Natural killer cell (primary cell): ENCODE measurements around the gene NAT9. TPM values are rescaled to one million over a fixed set of nuclear protein-coding genes. Genes with fewer than 3 reads are reported as not detected.

ENCODE experiments used
- ATAC-seq, 3 donors: fragments of 150-1000 bp in 2 of 3; fragments of 200-7000 bp in 1 of 3; cut with Tn5 transposase; 1 replicate in 1 of 3; 2 replicates in 2 of 3; pipeline ENCODE4 v1.10.0; 2021; ENCODE audit warnings: mild to moderate bottlenecking in 2 of 3, moderate library complexity in 2 of 3
- DNase-seq, 2 donors: peaks; one replicate each; pipeline versions ENCODE4 v3.0.0 to v3.0.0-alpha.2; 2013 to 2021; ENCODE audit warnings: mixed read lengths in 1 of 2
- H3K27ac ChIP-seq: one replicate; pipeline ENCODE4 v1.5.1; 2013; ENCODE audit warnings: mild to moderate bottlenecking, low read length
- H3K27me3 ChIP-seq: one replicate; pipeline ENCODE4 v1.6.1; 2013; ENCODE audit warnings: low read length; ENCODE audit not compliant: control insufficient read depth, insufficient read depth
- H3K36me3 ChIP-seq: one replicate; pipeline ENCODE4 v1.6.1; 2013; ENCODE audit warnings: low read length; ENCODE audit not compliant: control insufficient read depth, insufficient read depth
- H3K4me1 ChIP-seq: one replicate; pipeline ENCODE4 v1.6.1; 2013; ENCODE audit warnings: low read length; ENCODE audit not compliant: control insufficient read depth, insufficient read depth
- H3K4me3 ChIP-seq: one replicate; pipeline ENCODE4 v1.5.1; 2013; ENCODE audit warnings: low read length
- H3K9me3 ChIP-seq: one replicate; pipeline ENCODE4 v1.6.1; 2013; ENCODE audit warnings: low read length; ENCODE audit not compliant: control insufficient read depth, insufficient read depth
- H3K27ac Mint-ChIP-seq, 2 donors: one replicate each; pipeline ENCODE4 v1.8.0; 2022; ENCODE audit warnings: mild to moderate bottlenecking in 2 of 2, mixed read lengths in 2 of 2, moderate library complexity in 1 of 2
- H3K27me3 Mint-ChIP-seq, 2 donors: one replicate each; pipeline ENCODE4 v1.8.0; 2022; ENCODE audit warnings: low read depth in 2 of 2, mixed read lengths in 2 of 2
- H3K36me3 Mint-ChIP-seq: one replicate; pipeline ENCODE4 v1.8.0; 2022; ENCODE audit warnings: mixed read lengths
- H3K4me1 Mint-ChIP-seq, 2 donors: one replicate each; pipeline ENCODE4 v1.8.0; 2022; ENCODE audit warnings: mixed read lengths in 2 of 2
- H3K4me3 Mint-ChIP-seq: one replicate; pipeline ENCODE4 v1.8.0; 2022; ENCODE audit warnings: mild to moderate bottlenecking, moderate library complexity, mixed read lengths
- H3K9me3 Mint-ChIP-seq, 2 donors: one replicate each; pipeline ENCODE4 v1.8.0; 2022; ENCODE audit warnings: mixed read lengths in 2 of 2
- CTCF ChIP-seq: fragments of 200-600 bp; IDR thresholded peaks from one replicate; pipeline ENCODE4 v1.8.0; 2022; ENCODE audit warnings: antibody characterized with exemption
- WGBS: methylation state at CpG from one replicate; pipeline ENCODE4 v1.1.7; 2013; ENCODE audit warnings: missing lambda C conversion rate; ENCODE audit not compliant: insufficient coverage; 5-methylcytosine and 5-hydroxymethylcytosine counted together
- intact Hi-C: fragments of 100-400 bp; cut with micrococcal nuclease; formaldehyde crosslinking; loops from one replicate; pipeline ENCODE4 v1.14.2; 2022
- total RNA-seq, 4 donors: library from RNA; stranded (reverse); fragments of 120-200 nt in 1 of 4; gene quantifications; one replicate each; pipeline versions ENCODE4 v1.2.3 to v1.2.4, GENCODE V29; 2013 to 2022

NAT9 gene
- total RNA-seq, 3 donors from 2014 or later (not counting 1 experiment from before 2014, with no cell fraction given) = 20.0 to 27.2 (median 24.8) TPM

- Histone ChIP-seq H3K27me3 (no peaks in the 10 kb centered on the region), H3K36me3 (peaks cover 70% of the 10 kb centered on the region), H3K27ac (no peak overlapping the region), H3K4me1 (peaks cover 49% of the 10 kb centered on the region), H3K9me3 (no peaks in the 10 kb centered on the region), H3K4me3 (no peak overlapping the region)
- intact Hi-C loops = no loop called here
- peak overlapping the region in 1 of 2 donors; percentile 84 for H3K27ac Mint-ChIP-seq
- H3K4me3 Mint-ChIP-seq = no peak overlapping the region
- no peaks in the 10 kb centered on the region for H3K9me3 Mint-ChIP-seq
- H3K27me3 Mint-ChIP-seq = no peaks in the 10 kb centered on the region
- peaks cover 34 to 52% of the 10 kb centered on the region in 2 donors for H3K4me1 Mint-ChIP-seq
- ATAC-seq = no peak
- WGBS = 93% methylated on average over 9 of the region's 9 CpGs
- peaks cover 7% of the 10 kb centered on the region for H3K36me3 Mint-ChIP-seq
- no peak for TF ChIP-seq CTCF
- no peak for DNase-seq
Observed at GRCh38 chr17:74771319-74771914, 4.7 kb downstream of the NAT9 start.

- peaks cover 46% of the 10 kb centered on the region for H3K4me1 ChIP-seq
- intact Hi-C loops = loop anchor here (1.0 kb wide), 2 partner anchors 26 to 113 kb away; no protein-coding TSS in a partner anchor
Observed at GRCh38 chr17:74770498-74771318, 5.4 kb downstream of the NAT9 start.

DNA sequence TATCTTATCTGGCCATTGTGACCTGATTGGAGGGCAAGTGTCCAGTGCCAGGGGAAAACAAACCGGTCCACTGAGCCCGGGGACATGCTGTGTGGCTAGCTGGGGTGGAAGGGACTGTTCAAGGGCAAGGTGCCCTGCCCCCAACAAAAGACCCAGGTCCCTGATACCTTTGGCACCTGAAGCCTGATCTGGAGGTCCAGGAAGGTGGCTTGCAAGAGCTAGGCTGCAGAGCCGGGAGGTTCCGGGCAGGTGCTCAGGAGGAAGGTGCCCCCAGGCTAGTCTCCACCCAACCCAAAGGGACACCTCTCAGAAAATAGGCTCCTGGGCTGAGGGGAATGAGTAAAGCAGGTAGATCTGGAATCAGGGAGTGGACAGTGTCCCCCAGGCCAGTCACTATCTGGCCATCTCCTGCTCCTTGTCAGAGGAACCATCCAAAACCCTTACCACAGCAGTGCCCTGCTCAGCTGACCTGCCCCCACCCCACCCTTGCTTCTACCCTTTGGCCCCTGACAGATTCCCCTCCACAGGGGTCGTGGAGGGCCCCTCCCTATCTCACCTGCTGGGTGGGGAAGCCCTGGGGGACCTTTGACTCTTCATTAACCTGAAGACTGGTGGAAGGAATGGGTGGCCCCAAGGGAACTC is 6.2 kb downstream of the NAT9 start:
- TF ChIP-seq CTCF = no peak
- H3K27ac Mint-ChIP-seq = peak overlapping the region; percentile 82 to 84
- WGBS = 91% methylated on average over 4 of the region's 5 CpGs
- H3K27me3 Mint-ChIP-seq = no peaks in the 10 kb centered on the region
- no peak for ATAC-seq
- Histone ChIP-seq H3K4me1 (peaks cover 39% of the 10 kb centered on the region), H3K9me3 (no peaks in the 10 kb centered on the region), H3K4me3 (no peak overlapping the region), H3K27me3 (no peaks in the 10 kb centered on the region), H3K36me3 (peaks cover 81% of the 10 kb centered on the region), H3K27ac (no peak overlapping the region)
- H3K36me3 Mint-ChIP-seq = peaks cover 7% of the 10 kb centered on the region
- H3K4me1 Mint-ChIP-seq = peaks cover 23 to 44% of the 10 kb centered on the region in 2 donors
- no peaks in the 10 kb centered on the region for H3K9me3 Mint-ChIP-seq
- intact Hi-C loops = loop anchor here (1.0 kb wide), 2 partner anchors 26 to 113 kb away; no protein-coding TSS in a partner anchor
- no peak for DNase-seq
- no peak overlapping the region for H3K4me3 Mint-ChIP-seq

More at GRCh38 chr17:74770498-74771318, 5.4 kb downstream of the NAT9 start:
- ATAC-seq (peak; percentile 86 to 96 (median 95)), DNase-seq (peak; percentile 67 to 87)
- Histone ChIP-seq H3K4me3 (no peak overlapping the region), H3K9me3 (no peaks in the 10 kb centered on the region), H3K27me3 (no peaks in the 10 kb centered on the region), H3K27ac (no peak overlapping the region), H3K36me3 (peaks cover 76% of the 10 kb centered on the region)
- Mint-ChIP-seq H3K27me3 (no peaks in the 10 kb centered on the region), H3K9me3 (no peaks in the 10 kb centered on the region), H3K4me1 (peaks cover 27 to 45% of the 10 kb centered on the region in 2 donors), H3K4me3 (peak overlapping the region; percentile 13), H3K36me3 (peaks cover 7% of the 10 kb centered on the region), H3K27ac (peak overlapping the region; percentile 82 to 84)
- TF ChIP-seq CTCF = peak; percentile 76
- 66% methylated on average over 16 of the region's 16 CpGs for WGBS
